Gastroesophageal sphincter (tissue), 4 donors: ENCODE measurements around the gene CHSY3. TPM values are rescaled to one million over a fixed set of nuclear protein-coding genes. Genes with fewer than 3 reads are reported as not detected.
"Not testable (repeated sequence)": the region's sequence is repeated elsewhere in the genome, so short reads cannot be mapped to it uniquely, and the experiment has no call there.

Experiments
- ATAC-seq: fragments of 150-250 bp; one replicate; pipeline ENCODE4 v1.9.1; 2016; ENCODE audit warnings: mild to moderate bottlenecking, moderate library complexity
- H3K27ac ChIP-seq, 4 donors: fragments of 200-600 bp; sonication (generic) in 3 of 4; 1 replicate in 3 of 4; 2 replicates in 1 of 4; pipeline ENCODE4 v1.5.1; 2016 to 2019
- H3K27me3 ChIP-seq: fragments of 200-600 bp; sonication (generic); one replicate; pipeline ENCODE4 v1.5.1; 2019
- H3K36me3 ChIP-seq, 2 donors: fragments of 200-600 bp; sonication (generic); one replicate each; pipeline ENCODE4 v1.5.1; 2019; ENCODE audit warnings: control low read depth in 1 of 2
- H3K4me1 ChIP-seq, 3 donors: fragments of 200-600 bp; sonication (generic); 1 replicate in 2 of 3; 2 replicates in 1 of 3; pipeline ENCODE4 v1.5.1; 2016 to 2019; ENCODE audit warnings: control low read depth in 2 of 3
- H3K4me3 ChIP-seq, 2 donors: fragments of 200-600 bp; sonication (generic); one replicate each; pipeline ENCODE4 v1.5.1; 2019; ENCODE audit warnings: mild to moderate bottlenecking in 1 of 2, moderate library complexity in 1 of 2
- H3K9me3 ChIP-seq, 3 donors: fragments of 200-600 bp; sonication (generic); one replicate each; pipeline ENCODE4 v1.5.1; 2017 to 2019; ENCODE audit warnings: control low read depth in 2 of 3
- CTCF ChIP-seq, 4 experiments: fragments of 200-600 bp in 2 of 4; fragments of 450-650 bp in 2 of 4; sonication (generic) in 1 of 4; IDR thresholded peaks; one replicate each; pipeline ENCODE4 v1.5.1; 2017 to 2019; ENCODE audit warnings: antibody characterized with exemption in 4 of 4, mild to moderate bottlenecking in 2 of 4, moderate library complexity in 2 of 4
- EP300 ChIP-seq: sonication (generic); formaldehyde crosslinking; IDR thresholded peaks from one replicate; pipeline ENCODE4 v1.6.1; 2017; ENCODE audit warnings: antibody characterized with exemption, mild to moderate bottlenecking
- POLR2A ChIP-seq, 2 donors: fragments of 450-650 bp; IDR thresholded peaks; one replicate each; pipeline ENCODE4 v1.6.1; 2017; ENCODE audit warnings: antibody characterized with exemption in 2 of 2, mild to moderate bottlenecking in 2 of 2, moderate library complexity in 1 of 2
- POLR2AphosphoS5 ChIP-seq: sonication (generic); formaldehyde crosslinking; IDR thresholded peaks from one replicate; pipeline ENCODE4 v1.6.1; 2017; ENCODE audit warnings: antibody characterized with exemption
- WGBS, 2 donors: methylation state at CpG; one replicate each; pipeline ENCODE4 v1.1.5; 2018; ENCODE audit warnings: low coverage in 1 of 2; 5-methylcytosine and 5-hydroxymethylcytosine counted together
- total RNA-seq, 4 donors: library from RNA; depleted of rRNA; stranded (reverse); fragments of >200 nt; gene quantifications; one replicate each; pipeline ENCODE4 v1.1.0, GENCODE V29; 2016

Gene CHSY3
- total RNA-seq, 4 donors from 2014 or later = 0.78 to 3.4 (median 2.8) TPM

DNA sequence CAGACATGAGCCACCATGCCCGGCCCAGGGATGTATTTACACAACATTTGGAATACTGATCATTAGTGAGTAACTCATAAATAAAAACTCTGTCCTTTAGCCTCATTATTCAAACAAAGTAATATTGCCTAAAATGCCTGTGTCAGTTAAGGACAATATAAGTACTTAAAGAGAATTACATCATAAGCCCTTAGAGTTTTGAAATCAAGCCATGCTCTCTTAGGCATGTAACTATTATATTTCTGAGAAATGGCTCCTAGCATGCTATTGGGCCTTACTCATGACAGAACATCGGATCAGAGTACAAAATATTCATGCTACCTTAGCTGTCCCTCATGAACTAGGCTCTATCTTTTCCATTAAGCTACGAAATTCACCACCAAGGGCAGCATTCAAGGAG, 309.3 kb downstream of the CHSY3 start:
- H3K4me3 ChIP-seq = no peak overlapping the region
- ATAC-seq = no peak
- 67 to 74% methylated on average over 1 to 2 of the region's 3 CpGs for WGBS, 2 donors
- TF ChIP-seq POLR2A (IDR thresholded peaks at IDR 0.05) = no peak
- no peak for TF ChIP-seq CTCF (IDR thresholded peaks at IDR 0.05)
- TF ChIP-seq EP300 = no peak
- no peak for TF ChIP-seq POLR2AphosphoS5
- no peak overlapping the region for H3K27ac ChIP-seq
- H3K36me3 ChIP-seq = no peaks in the 10 kb centered on the region
- no peaks in the 10 kb centered on the region for H3K4me1 ChIP-seq
- no peaks in the 10 kb centered on the region for H3K27me3 ChIP-seq
- no peaks in the 10 kb centered on the region for H3K9me3 ChIP-seq

- no peak for ATAC-seq
- H3K4me3 ChIP-seq = no peak overlapping the region
- 79 to 86% methylated on average over 2 of the region's 2 CpGs for WGBS, 2 donors
These were observed 312.0 kb downstream of the CHSY3 start for GRCh38 chr5:130216286-130216685.

DNA sequence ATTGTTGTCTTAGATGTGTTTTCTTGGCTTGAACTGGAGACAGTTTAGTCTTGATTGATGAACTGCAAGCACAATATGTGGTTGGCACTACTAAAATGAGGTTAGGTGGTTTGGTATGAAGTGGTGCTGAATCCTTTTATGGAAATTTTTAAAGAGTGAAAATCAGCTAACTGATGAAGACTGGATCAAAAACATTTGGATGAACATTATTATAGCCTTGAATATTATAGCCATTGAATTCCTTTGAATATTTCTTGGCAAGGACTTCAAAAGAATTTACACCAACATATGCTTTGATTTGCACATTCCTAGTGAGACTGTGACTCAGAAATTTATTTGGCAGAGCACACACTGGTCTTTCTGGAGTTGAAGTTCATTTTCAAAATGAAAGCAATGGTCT, 318.3 kb downstream of the CHSY3 start:
- Histone ChIP-seq H3K27me3 (no peaks in the 10 kb centered on the region), H3K4me3 (no peak overlapping the region), H3K4me1 (no peaks in the 10 kb centered on the region), H3K36me3 (no peaks in the 10 kb centered on the region), H3K9me3 (no peaks in the 10 kb centered on the region), H3K27ac (no peak overlapping the region)
- ATAC-seq = no peak
- TF ChIP-seq EP300 (no peak), CTCF (IDR thresholded peaks at IDR 0.05) (no peak), POLR2AphosphoS5 (no peak), POLR2A (IDR thresholded peaks at IDR 0.05) (no peak)

More at GRCh38 chr5:130216286-130216685, 312.0 kb downstream of the CHSY3 start:
- H3K36me3 ChIP-seq = no peaks in the 10 kb centered on the region
- H3K27ac ChIP-seq = no peak overlapping the region
- no peaks in the 10 kb centered on the region for H3K9me3 ChIP-seq
- TF ChIP-seq POLR2A (IDR thresholded peaks at IDR 0.05) = no peak
- no peak for TF ChIP-seq CTCF (IDR thresholded peaks at IDR 0.05)
- no peak for TF ChIP-seq EP300
- no peak for TF ChIP-seq POLR2AphosphoS5
- no peaks in the 10 kb centered on the region for H3K4me1 ChIP-seq
- H3K27me3 ChIP-seq = no peaks in the 10 kb centered on the region

DNA sequence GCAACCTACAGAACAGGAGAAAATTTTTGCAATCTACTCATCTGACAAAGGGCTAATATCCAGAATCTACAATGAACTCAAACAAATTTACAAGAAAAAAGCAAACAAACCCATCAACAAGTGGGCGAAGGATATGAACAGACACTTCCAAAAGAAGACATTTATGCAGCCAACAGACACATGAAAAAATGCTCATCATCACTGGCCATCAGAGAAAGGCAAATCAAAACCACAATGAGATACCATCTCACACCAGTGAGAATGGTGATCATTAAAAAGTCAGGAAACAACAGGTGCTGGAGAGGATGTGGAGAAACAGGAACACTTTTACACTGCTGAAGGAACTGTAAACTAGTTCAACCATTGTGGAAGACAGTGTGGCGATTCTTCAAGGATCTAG, 322.3 kb downstream of the CHSY3 start:
- H3K27ac ChIP-seq, H3K27me3 ChIP-seq, H3K4me3 ChIP-seq, ATAC-seq, H3K4me1 ChIP-seq, H3K36me3 ChIP-seq, H3K9me3 ChIP-seq: not testable (repeated sequence)
- WGBS, 2 donors = 80 to 94% methylated on average over 2 of the region's 2 CpGs

- no peak for ATAC-seq
These were observed 323.4 kb downstream of the CHSY3 start for GRCh38 chr5:130227699-130228098.

More at GRCh38 chr5:130227699-130228098, 323.4 kb downstream of the CHSY3 start:
- no peaks in the 10 kb centered on the region for H3K4me1 ChIP-seq
- H3K27me3 ChIP-seq = no peaks in the 10 kb centered on the region
- 83 to 88% methylated on average over 4 of the region's 4 CpGs for WGBS, 2 donors
- H3K36me3 ChIP-seq = no peaks in the 10 kb centered on the region
- no peak for TF ChIP-seq CTCF (IDR thresholded peaks at IDR 0.05)
- TF ChIP-seq EP300 = no peak
- no peak for TF ChIP-seq POLR2AphosphoS5
- no peak for TF ChIP-seq POLR2A (IDR thresholded peaks at IDR 0.05)
- H3K27ac ChIP-seq = no peak overlapping the region
- H3K4me3 ChIP-seq = no peak overlapping the region
- no peaks in the 10 kb centered on the region for H3K9me3 ChIP-seq
